GM12872 (cell line): ENCODE results near the gene C16orf92.

Source experiments
- TF ChIP-seq, protein P1 (sequence below): IDR thresholded peaks from 3 replicates; pipeline ENCODE4 v1.5.1; 2011; ENCODE audit warnings: low read depth, mild to moderate bottlenecking, low read length, moderate library complexity; ENCODE audit not compliant: insufficient read depth

Gene C16orf92

DNA sequence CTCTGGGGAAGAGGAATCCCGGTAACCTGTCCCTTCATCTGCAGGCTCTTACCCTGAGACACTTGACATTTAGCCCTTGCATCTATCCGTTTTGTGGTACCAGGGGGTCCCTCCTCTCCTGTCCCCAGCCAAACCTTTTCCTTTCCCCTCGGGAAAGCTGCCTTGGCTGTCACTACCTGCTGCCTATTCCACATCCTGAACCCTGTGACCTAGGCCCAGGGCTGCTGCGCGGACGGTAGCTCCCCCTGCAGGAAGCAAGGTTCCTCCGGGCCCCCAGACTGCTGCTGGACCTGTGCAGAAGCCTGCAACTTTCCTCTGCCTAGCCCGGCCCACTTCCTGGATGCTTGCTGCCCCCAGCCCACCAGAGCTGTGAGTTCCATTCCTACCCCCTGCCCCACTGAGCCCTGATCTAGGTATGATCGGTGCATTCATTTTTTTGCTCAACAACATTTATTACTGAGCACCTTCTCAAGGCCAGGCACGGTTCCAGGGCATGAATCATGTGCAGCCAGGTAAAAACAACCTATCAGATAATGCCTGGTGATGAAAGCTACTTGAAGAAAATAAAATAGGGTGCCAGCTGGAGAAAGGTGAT is 32.1 kb downstream of the C16orf92 start:
- TF ChIP-seq, protein P1, sequence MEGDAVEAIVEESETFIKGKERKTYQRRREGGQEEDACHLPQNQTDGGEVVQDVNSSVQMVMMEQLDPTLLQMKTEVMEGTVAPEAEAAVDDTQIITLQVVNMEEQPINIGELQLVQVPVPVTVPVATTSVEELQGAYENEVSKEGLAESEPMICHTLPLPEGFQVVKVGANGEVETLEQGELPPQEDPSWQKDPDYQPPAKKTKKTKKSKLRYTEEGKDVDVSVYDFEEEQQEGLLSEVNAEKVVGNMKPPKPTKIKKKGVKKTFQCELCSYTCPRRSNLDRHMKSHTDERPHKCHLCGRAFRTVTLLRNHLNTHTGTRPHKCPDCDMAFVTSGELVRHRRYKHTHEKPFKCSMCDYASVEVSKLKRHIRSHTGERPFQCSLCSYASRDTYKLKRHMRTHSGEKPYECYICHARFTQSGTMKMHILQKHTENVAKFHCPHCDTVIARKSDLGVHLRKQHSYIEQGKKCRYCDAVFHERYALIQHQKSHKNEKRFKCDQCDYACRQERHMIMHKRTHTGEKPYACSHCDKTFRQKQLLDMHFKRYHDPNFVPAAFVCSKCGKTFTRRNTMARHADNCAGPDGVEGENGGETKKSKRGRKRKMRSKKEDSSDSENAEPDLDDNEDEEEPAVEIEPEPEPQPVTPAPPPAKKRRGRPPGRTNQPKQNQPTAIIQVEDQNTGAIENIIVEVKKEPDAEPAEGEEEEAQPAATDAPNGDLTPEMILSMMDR = peak; percentile 77

DNA sequence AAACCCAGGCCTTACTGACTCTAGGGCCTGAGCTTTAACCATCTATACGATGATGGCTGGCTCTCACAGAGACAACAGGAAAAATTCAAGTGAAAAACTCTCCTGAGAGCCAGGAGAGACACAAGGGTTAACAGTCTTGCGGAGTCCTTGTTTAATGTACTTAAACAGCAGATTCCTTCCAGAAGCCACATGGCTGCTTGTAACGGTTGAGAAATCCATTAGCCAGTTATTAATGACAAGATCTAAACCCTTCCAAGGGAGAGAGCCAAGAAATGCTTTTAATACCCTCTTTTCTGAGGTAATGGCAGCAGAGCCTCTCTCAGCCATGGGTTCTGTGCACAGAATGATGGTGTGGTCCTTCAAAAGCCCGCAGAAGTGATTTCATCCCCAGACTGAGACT is 37.3 kb downstream of the C16orf92 start:
- TF ChIP-seq, protein P1 = no peak

DNA sequence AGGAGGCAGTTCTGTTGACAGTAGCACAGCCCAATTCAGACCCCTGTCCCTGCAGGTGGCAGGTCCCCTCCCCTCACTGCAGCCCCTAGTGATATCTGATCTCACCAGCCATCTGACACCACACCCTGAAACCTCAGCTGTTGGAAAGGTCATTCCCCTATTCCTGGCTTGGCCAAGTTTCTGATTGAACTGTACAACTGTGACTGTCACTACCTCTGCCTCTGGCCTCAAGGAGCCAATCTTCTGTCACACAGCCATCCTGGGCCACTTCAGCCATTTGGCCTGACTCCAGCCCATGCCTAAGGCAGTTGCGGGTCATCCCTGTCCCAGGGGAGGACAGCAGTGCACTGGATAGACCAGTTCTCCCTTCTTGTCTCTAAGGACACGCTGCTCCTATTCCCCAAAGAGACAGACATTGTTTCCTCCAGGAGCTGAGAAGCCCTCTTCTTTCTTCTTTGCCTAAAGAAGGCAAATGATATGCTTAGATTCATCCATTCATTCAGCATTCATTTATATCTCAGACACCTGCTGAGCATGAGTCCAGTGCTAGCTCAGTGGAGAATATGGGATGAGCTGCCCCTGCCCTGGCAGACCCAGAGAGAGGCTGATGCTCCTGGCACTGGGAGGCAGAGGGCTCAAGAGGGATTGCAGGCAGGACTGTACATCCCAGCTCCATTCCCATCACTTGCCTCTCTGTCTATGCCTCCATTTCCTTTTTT is 38.0 kb downstream of the C16orf92 start:
- TF ChIP-seq, protein P1 = no peak

DNA sequence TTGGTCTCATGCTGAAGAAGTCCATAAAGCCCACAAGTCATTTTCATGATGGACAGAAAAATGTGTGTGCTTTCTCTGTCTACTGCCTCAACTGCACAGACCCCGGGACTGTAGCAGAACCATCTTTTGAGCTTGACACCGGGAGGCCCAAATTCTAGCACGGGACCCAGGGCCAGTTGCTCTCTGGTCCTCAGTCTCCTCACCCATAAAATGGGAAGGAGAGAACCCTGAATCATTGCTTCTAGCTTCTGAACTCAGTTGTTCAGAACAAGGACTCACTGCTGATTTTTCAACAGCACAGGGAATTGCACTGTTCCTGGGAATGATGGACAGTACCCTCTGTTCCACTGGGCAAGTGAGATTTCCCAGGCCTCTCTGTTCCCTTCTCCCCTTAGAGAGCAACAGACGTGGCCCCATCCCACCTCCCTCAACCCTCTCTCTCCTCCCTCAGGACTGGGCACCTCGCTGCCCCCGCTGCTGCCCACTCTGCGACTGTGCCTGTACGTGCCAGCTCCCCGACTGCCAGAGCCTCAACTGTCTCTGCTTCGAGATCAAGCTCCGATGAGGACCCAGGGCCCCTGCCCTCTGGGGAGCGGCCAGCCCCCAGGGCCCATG is 40.4 kb downstream of the C16orf92 start:
- TF ChIP-seq, protein P1 = no peak

DNA sequence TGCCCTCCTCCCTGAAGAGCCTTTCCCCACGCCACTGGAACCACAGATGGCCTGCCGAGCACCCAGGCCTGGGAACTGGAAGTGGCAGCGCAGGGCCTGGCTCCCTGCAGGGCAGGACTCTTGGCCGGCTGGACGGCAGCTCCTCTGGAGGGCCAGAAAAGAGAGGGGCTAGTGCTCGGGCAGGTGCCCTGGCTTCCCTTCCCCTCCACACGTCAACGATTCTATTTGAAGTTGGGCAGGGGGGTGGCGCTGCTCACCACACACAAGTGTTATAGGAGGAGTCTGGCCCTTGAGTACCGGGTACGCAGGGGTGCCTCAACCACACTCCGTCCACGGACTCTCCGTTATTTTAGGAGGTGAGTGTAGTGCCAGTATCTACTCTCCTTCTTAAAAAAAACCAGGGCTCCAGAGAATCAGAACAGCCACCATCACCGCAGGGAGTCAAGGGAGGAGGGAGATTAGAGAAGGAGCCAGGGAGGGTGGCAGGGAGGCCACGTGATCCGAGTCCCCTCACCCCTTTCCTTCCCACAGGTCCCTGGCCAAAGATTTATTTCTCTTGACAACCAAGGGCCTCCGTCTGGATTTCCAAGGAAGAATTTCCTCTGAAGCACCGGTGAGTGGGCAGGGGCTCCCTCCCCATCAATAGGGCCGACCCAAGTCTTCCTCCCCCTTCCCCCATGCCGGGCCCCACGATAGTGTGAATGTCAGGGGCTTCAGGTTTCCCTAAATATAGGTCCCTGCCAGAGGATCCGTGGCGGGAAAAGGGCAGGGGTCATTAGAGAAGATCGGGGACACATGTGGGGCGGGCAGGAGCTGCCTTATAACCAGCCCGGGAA is 41.1 kb downstream of the C16orf92 start:
- TF ChIP-seq, protein P1 = peak; percentile 55

DNA sequence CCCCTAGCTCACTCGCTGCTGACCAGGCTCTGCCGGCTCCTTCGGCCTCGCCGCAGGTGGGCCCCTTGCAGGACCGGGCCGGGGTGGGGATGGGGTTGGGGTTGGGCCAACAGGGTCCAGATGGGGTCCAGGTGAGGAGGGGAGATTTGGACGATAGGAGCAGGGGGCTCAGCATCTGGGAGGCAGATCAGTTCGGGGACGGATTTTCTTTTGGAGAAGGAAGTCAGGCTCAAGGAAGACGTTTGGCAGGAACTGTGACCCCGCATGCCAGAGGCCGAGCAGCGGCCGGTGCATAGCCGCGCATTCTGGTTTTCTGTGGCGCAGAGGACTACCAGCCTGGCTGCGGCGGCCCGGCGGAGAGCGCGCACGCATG is 41.7 kb downstream of the C16orf92 start:
- TF ChIP-seq, protein P1 = no peak
